SK-N-SH (cell line): ENCODE measurements around the gene SLC38A8. TPM values are rescaled to one million over a fixed set of nuclear protein-coding genes. Genes with fewer than 3 reads are reported as not detected.

Experiments
- CTCF ChIA-PET: fragments of 300-600, 350-600 bp; formaldehyde crosslinking; extraction: SDS; loops from one replicate; lab custom pipeline; 2021; lab: Yijun Ruan, JAX
- POLR2A ChIA-PET: fragments of 350-600 bp; sonication (Branson Sonifier 250); formaldehyde crosslinking; extraction: SDS; loops from one replicate; lab custom pipeline; 2020; ENCODE audit warnings: antibody characterized with exemption, inconsistent platforms; lab: Yijun Ruan, JAX
- DNase-seq: peaks from one replicate; pipeline ENCODE4 v3.0.0; 2012
- H2AFZ ChIP-seq: fragments of 200-600 bp; sonication (generic); 2 replicates; pipeline ENCODE4 v1.8.1; 2016; ENCODE audit warnings: antibody characterized with exemption, mild to moderate bottlenecking, low read depth
- H3F3A ChIP-seq: fragments of 200-600 bp; sonication (generic); replicated peaks from 2 replicates; pipeline ENCODE3; 2016; ENCODE audit warnings: antibody characterized with exemption, mild to moderate bottlenecking; ENCODE audit not compliant: insufficient read depth
- H3K27ac ChIP-seq, 2 experiments: fragments of 200-500 bp in 1 of 2; fragments of 200-600 bp in 1 of 2; sonication (Bioruptor generic) in 1 of 2; sonication (generic), shearing (Covaris generic) in 1 of 2; 2 replicates each; pipeline versions ENCODE4 v1.5.1 to v1.6.1; 2014 to 2016; ENCODE audit warnings: low read depth in 2 of 2, inconsistent platforms in 1 of 2, low read length in 1 of 2, mild to moderate bottlenecking in 1 of 2, mixed read lengths in 1 of 2
- H3K27me3 ChIP-seq: fragments of 200-600 bp; sonication (generic), shearing (Covaris generic); 2 replicates; pipeline ENCODE4 v1.6.1; 2016; ENCODE audit warnings: mixed run types; ENCODE audit not compliant: insufficient read depth
- H3K36me3 ChIP-seq, 2 experiments: fragments of 200-500 bp in 1 of 2; fragments of 200-600 bp in 1 of 2; sonication (Bioruptor generic) in 1 of 2; sonication (generic) in 1 of 2; replicated peaks in 1 of 2; 2 replicates each; pipeline versions ENCODE3 to v1.5.1; 2014 to 2016; ENCODE audit warnings: low read length in 1 of 2, mild to moderate bottlenecking in 1 of 2; ENCODE audit not compliant: insufficient read depth in 2 of 2, control insufficient read depth in 1 of 2
- H3K4me1 ChIP-seq, 2 experiments: fragments of 200-500 bp in 1 of 2; fragments of 200-600 bp in 1 of 2; sonication (Bioruptor generic) in 1 of 2; sonication (generic), shearing (Covaris generic) in 1 of 2; 2 replicates each; pipeline versions ENCODE4 v1.5.1 to v1.6.1; 2014 to 2016; ENCODE audit warnings: low read depth in 1 of 2, low read length in 1 of 2, mixed run types in 1 of 2; ENCODE audit not compliant: insufficient read depth in 2 of 2, control insufficient read depth in 1 of 2
- H3K4me2 ChIP-seq: fragments of 200-600 bp; sonication (generic), shearing (Covaris generic); 2 replicates; pipeline ENCODE4 v1.6.1; 2017; ENCODE audit warnings: mixed run types
- H3K4me3 ChIP-seq, 2 experiments: fragments of 200-500 bp in 1 of 2; fragments of 200-600 bp in 1 of 2; sonication (Bioruptor generic) in 1 of 2; sonication (generic), shearing (Covaris generic) in 1 of 2; 2 replicates each; pipeline versions ENCODE4 v1.5.1 to v1.8.1; 2014 to 2016; ENCODE audit warnings: low read depth in 2 of 2, inconsistent platforms in 1 of 2, low read length in 1 of 2, mild to moderate bottlenecking in 1 of 2, mixed read lengths in 1 of 2, moderate library complexity in 1 of 2
- H3K79me2 ChIP-seq: fragments of 200-600 bp; sonication (generic); 2 replicates; pipeline ENCODE4 v1.8.1; 2017; ENCODE audit warnings: mild to moderate bottlenecking; ENCODE audit not compliant: insufficient read depth
- H3K9ac ChIP-seq: fragments of 200-600 bp; sonication (generic); 2 replicates; pipeline ENCODE4 v1.6.1; 2017; ENCODE audit warnings: mixed run types
- H3K9me2 ChIP-seq: fragments of 200-600 bp; sonication (generic); 2 replicates; pipeline ENCODE4 v1.6.1; 2017; ENCODE audit warnings: mixed run types
- H3K9me3 ChIP-seq: fragments of 200-600 bp; sonication (generic); 2 replicates; pipeline ENCODE4 v1.6.1; 2017; ENCODE audit warnings: mixed run types, mild to moderate bottlenecking, moderate library complexity
- H4K20me1 ChIP-seq: fragments of 200-600 bp; sonication (generic); 2 replicates; pipeline ENCODE4 v1.6.1; 2017; ENCODE audit warnings: mild to moderate bottlenecking, mixed run types; ENCODE audit not compliant: insufficient read depth
- CHD2 ChIP-seq: fragments of 150-350 bp; IDR thresholded peaks from 2 replicates; pipeline ENCODE4 v1.6.1; 2018; ENCODE audit warnings: low read length; ENCODE audit not compliant: partially characterized antibody
- EP300 ChIP-seq, 2 experiments: IDR thresholded peaks; 2 replicates each; pipeline versions ENCODE4 v1.4.0 to v1.6.1; 2012; ENCODE audit warnings: borderline replicate concordance in 1 of 2, low read depth in 1 of 2, low read length in 1 of 2
- FOXM1 ChIP-seq: IDR thresholded peaks from 2 replicates; pipeline ENCODE4 v1.4.0; 2012; ENCODE audit warnings: low read depth, mild to moderate bottlenecking
- GATA2 ChIP-seq: sonication (generic); formaldehyde crosslinking; IDR thresholded peaks from 2 replicates; pipeline ENCODE4 v1.5.0; 2020; ENCODE audit warnings: mild to moderate bottlenecking, missing genetic modification reagents
- JUND ChIP-seq: IDR thresholded peaks from 2 replicates; pipeline ENCODE4 v1.4.0; 2012
- MXI1 ChIP-seq: IDR thresholded peaks from 2 replicates; pipeline ENCODE4 v1.6.1; 2012; ENCODE audit warnings: mild to moderate bottlenecking, low read depth, low read length, improper control_type of control experiment
- NFIC ChIP-seq: IDR thresholded peaks from 2 replicates; pipeline ENCODE4 v1.4.0; 2012; ENCODE audit warnings: borderline replicate concordance
- NRF1 ChIP-seq: IDR thresholded peaks from 2 replicates; pipeline ENCODE4 v1.6.1; 2012; ENCODE audit warnings: low read depth, mild to moderate bottlenecking, low read length
- POLR2AphosphoS5 ChIP-seq: IDR thresholded peaks from 2 replicates; pipeline ENCODE4 v1.6.1; 2012; ENCODE audit warnings: low read depth, low read length
- RCOR1 ChIP-seq: fragments of 150-350 bp; IDR thresholded peaks from 2 replicates; pipeline ENCODE4 v1.6.1; 2017; ENCODE audit warnings: antibody characterized with exemption, low read length
- RFX5 ChIP-seq: IDR thresholded peaks from 2 replicates; pipeline ENCODE4 v1.6.1; 2012; ENCODE audit warnings: mild to moderate bottlenecking, improper control_type of control experiment, low read length
- SIN3A ChIP-seq: IDR thresholded peaks from 2 replicates; pipeline ENCODE4 v1.6.1; 2012; ENCODE audit warnings: low read depth, mild to moderate bottlenecking, low read length, moderate library complexity, borderline replicate concordance
- TAF1 ChIP-seq: IDR thresholded peaks from 2 replicates; pipeline ENCODE4 v1.6.1; 2012; ENCODE audit warnings: low read depth, mild to moderate bottlenecking, low read length, moderate library complexity, borderline replicate concordance
- TCF12 ChIP-seq: IDR thresholded peaks from 2 replicates; pipeline ENCODE4 v1.4.0; 2012
- USF2 ChIP-seq: fragments of 150-350 bp; IDR thresholded peaks from 2 replicates; pipeline ENCODE4 v1.6.1; 2017; ENCODE audit warnings: antibody characterized with exemption, low read length, low read depth, borderline replicate concordance
- YY1 ChIP-seq: IDR thresholded peaks from 2 replicates; pipeline ENCODE4 v1.4.0; 2012; ENCODE audit warnings: low read depth, mild to moderate bottlenecking
- WGBS: methylation state at CpG from one replicate; pipeline ENCODE4 v1.1.6; 2017; ENCODE audit warnings: low lambda C conversion rate; 5-methylcytosine and 5-hydroxymethylcytosine counted together
- polyA plus RNA-seq, 3 experiments: library from polyadenylated mRNA; depleted of rRNA; stranded (reverse); fragments of >200 nt; gene quantifications; 2 replicates each; pipeline ENCODE4 v1.2.3, GENCODE V29; 2012
- TF ChIP-seq, protein P1 (sequence below): IDR thresholded peaks from 2 replicates; pipeline ENCODE4 v1.4.0; 2012; ENCODE audit warnings: low read depth
- TF ChIP-seq, protein P2 (sequence below): fragments of 150-350 bp; IDR thresholded peaks from 2 replicates; pipeline ENCODE4 v1.6.1; 2016; ENCODE audit warnings: mild to moderate bottlenecking, low read depth, low read length
- TF ChIP-seq, protein P3 (sequence below): IDR thresholded peaks from 2 replicates; pipeline ENCODE4; 2012

The SLC38A8 gene
- polyA plus RNA-seq, 1 of the 3 experiments (the other 2 are of a cell fraction): not detected

GRCh38 chr16:84065536-84066132 is 23.0 kb upstream of the SLC38A8 start (continued):
- TF ChIP-seq FOXM1 (no peak), JUND (no peak), GATA2 (CRISPR knock-in tag) (no peak), NRF1 (no peak), SIN3A (no peak)

DNA sequence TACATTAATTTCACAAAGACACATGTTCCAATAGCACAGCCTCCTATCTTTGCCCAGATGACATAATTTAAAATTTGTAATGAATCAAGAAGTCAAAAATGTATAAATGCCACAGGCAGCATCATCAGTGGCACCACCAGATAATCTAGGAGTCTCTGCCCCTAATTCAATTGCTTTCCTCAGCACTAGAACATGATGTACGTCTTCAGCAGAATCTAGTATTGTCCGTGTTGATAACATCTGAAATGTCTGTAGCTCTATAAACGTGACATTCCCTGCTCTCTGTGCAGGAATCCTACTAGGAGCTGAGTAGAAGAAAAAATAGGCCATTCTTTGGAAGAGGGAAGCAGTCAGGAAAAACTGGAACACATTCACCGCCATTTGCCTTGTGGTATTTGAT is 21.4 kb upstream of the SLC38A8 start:
- Histone ChIP-seq H3K4me3 (no peak overlapping the region), H3F3A (peaks cover 16% of the 10 kb centered on the region), H4K20me1 (peaks cover 4% of the 10 kb centered on the region; the same call in 1 of the 2 replicates), H3K9me2 (no peaks in the 10 kb centered on the region), H3K79me2 (no peaks in the 10 kb centered on the region), H2AFZ (no peak overlapping the region), H3K4me2 (no peak overlapping the region), H3K9me3 (no peaks in the 10 kb centered on the region), H3K36me3 (peaks cover 48 to 78% of the 10 kb centered on the region in 2 experiments)
- WGBS: 75% methylated on average over 4 of the region's 4 CpGs
- DNase-seq: peak; percentile 57
- CTCF ChIA-PET: interaction anchor here (0.7 to 21.4 kb wide), 19 partner anchors 10 to 827 kb away, joined by 3 to 470 read pairs (median 7); partner anchors contain the start of gene OSGIN1
- POLR2A ChIA-PET: no interaction called here
- TF ChIP-seq GATA2 (CRISPR knock-in tag) (peak; percentile 65), CHD2 (peak; percentile 30), POLR2AphosphoS5 (no peak), USF2 (no peak), EP300 (IDR thresholded peaks at IDR 0.05; ENCODE audit: borderline replicate concordance in 1 of 2, low read depth in 1 of 2, low read length in 1 of 2) (peak in 1 of 2 experiments; percentile 48; a peak in 1 of 4 replicates), YY1 (no peak), MXI1 (peak; percentile 42; the same call in 1 of the 2 replicates), TAF1 (no peak), RFX5 (no peak), TCF12 (no peak), NFIC (no peak), RCOR1 (peak; percentile 88)
- TF ChIP-seq, protein P1, sequence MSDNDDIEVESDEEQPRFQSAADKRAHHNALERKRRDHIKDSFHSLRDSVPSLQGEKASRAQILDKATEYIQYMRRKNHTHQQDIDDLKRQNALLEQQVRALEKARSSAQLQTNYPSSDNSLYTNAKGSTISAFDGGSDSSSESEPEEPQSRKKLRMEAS: no peak
- TF ChIP-seq, protein P2, sequence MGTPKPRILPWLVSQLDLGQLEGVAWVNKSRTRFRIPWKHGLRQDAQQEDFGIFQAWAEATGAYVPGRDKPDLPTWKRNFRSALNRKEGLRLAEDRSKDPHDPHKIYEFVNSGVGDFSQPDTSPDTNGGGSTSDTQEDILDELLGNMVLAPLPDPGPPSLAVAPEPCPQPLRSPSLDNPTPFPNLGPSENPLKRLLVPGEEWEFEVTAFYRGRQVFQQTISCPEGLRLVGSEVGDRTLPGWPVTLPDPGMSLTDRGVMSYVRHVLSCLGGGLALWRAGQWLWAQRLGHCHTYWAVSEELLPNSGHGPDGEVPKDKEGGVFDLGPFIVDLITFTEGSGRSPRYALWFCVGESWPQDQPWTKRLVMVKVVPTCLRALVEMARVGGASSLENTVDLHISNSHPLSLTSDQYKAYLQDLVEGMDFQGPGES: no peak
- TF ChIP-seq, protein P3, sequence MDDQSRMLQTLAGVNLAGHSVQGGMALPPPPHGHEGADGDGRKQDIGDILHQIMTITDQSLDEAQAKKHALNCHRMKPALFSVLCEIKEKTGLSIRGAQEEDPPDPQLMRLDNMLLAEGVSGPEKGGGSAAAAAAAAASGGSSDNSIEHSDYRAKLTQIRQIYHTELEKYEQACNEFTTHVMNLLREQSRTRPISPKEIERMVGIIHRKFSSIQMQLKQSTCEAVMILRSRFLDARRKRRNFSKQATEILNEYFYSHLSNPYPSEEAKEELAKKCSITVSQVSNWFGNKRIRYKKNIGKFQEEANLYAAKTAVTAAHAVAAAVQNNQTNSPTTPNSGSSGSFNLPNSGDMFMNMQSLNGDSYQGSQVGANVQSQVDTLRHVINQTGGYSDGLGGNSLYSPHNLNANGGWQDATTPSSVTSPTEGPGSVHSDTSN: no peak
- TF ChIP-seq, all 33 proteins: peak for 5
- Histone ChIP-seq H3K9ac (no peak overlapping the region), H3K27ac (no peak overlapping the region; a peak in 1 of 4 replicates), H3K27me3 (no peaks in the 10 kb centered on the region), H3K4me1 (peaks cover 0 to 6% of the 10 kb centered on the region in 2 experiments; a peak in 2 of 4 replicates)
